ENCODE measurements around the gene SF3A2.

The SF3A2 gene

DNA sequence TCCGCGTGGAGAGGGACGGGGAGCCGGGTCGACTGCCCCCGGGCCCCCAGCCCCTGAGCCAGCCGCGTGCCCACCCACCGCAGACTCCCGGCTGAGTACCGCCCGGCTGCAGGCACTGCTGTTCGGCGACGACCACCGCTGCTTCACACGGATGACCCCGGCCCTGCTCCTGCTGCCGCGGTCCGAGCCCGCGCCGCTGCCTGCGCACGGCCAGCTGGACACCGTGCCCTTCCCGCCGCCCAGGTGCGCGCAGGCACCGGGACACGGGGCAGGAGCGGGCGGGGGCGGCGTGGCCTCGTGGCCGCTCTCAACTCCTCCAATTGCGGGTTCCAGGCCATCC is 14.1 kb downstream of the SF3A2 start:
- H3K4me2 ChIP-seq (ENCODE audit: low read depth, low read length, poor library complexity, severe bottlenecking), result no peak overlapping the region
- no peaks in the 10 kb centered on the region for H3K27me3 ChIP-seq (ENCODE audit: insufficient read depth, low read length, poor library complexity, severe bottlenecking)
- H3K36me3 ChIP-seq (ENCODE audit: insufficient read depth, low read length), result peaks cover 43% of the 10 kb centered on the region; the same call in 1 of the 2 replicates
- peaks cover 11% of the 10 kb centered on the region for H4K20me1 ChIP-seq (ENCODE audit: insufficient read depth, low read length, poor library complexity, severe bottlenecking)
- H3K79me2 ChIP-seq (ENCODE audit: insufficient read depth, low read length), result no peaks in the 10 kb centered on the region
- H3F3A ChIP-seq (ENCODE audit: low read depth), result no peaks in the 10 kb centered on the region
- H3K9ac ChIP-seq (ENCODE audit: low read depth, low read length, poor library complexity, severe bottlenecking), result no peak overlapping the region
- TF ChIP-seq CTCF (conservative IDR thresholded peaks at IDR 0.05; ENCODE audit: low read length) (no peak), EZH2phosphoT487 (IDR thresholded peaks at IDR 0.05; ENCODE audit: borderline replicate concordance) (no peak)
- H3K9me2 ChIP-seq (replicated peaks; ENCODE audit: low read depth, low read length), result no peaks in the 10 kb centered on the region
- H2AFZ ChIP-seq (ENCODE audit: low read length), result no peak overlapping the region
- H3K9me3 ChIP-seq (ENCODE audit: insufficient read depth, low read depth, low read length), result no peaks in the 10 kb centered on the region
- H3K4me1 ChIP-seq (ENCODE audit: insufficient read depth, low read length, poor library complexity, severe bottlenecking), result no peaks in the 10 kb centered on the region
- H3K4me3 ChIP-seq (ENCODE audit: low read length, poor library complexity, severe bottlenecking), result no peak overlapping the region

DNA sequence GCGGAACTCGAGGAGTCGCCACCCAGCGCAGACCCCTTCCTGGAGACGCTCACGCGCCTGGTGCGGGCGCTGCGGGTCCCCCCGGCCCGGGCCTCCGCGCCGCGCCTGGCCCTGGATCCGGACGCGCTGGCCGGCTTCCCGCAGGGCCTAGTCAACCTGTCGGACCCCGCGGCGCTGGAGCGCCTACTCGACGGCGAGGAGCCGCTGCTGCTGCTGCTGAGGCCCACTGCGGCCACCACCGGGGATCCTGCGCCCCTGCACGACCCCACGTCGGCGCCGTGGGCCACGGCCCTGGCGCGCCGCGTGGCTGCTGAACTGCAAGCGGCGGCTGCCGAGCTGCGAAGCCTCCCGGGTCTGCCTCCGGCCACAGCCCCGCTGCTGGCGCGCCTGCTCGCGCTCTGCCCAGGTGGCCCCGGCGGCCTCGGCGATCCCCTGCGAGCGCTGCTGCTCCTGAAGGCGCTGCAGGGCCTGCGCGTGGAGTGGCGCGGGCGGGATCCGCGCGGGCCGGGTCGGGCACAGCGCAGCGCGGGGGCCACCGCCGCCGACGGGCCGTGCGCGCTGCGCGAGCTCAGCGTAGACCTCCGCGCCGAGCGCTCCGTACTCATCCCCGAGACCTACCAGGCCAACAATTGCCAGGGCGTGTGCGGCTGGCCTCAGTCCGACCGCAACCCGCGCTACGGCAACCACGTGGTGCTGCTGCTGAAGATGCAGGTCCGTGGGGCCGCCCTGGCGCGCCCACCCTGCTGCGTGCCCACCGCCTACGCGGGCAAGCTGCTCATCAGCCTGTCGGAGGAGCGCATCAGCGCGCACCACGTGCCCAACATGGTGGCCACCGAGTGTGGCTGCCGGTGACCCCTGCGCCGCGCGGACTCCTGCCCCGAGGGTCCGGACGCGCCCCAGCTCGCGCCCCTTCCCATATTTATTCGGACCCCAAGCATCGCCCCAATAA is 14.8 kb downstream of the SF3A2 start:
- no peak overlapping the region for H3K4me2 ChIP-seq (ENCODE audit: low read depth, low read length, poor library complexity, severe bottlenecking)
- H4K20me1 ChIP-seq (ENCODE audit: insufficient read depth, low read length, poor library complexity, severe bottlenecking), result peaks cover 7% of the 10 kb centered on the region
- H3K4me1 ChIP-seq (ENCODE audit: insufficient read depth, low read length, poor library complexity, severe bottlenecking), result no peaks in the 10 kb centered on the region

DNA sequence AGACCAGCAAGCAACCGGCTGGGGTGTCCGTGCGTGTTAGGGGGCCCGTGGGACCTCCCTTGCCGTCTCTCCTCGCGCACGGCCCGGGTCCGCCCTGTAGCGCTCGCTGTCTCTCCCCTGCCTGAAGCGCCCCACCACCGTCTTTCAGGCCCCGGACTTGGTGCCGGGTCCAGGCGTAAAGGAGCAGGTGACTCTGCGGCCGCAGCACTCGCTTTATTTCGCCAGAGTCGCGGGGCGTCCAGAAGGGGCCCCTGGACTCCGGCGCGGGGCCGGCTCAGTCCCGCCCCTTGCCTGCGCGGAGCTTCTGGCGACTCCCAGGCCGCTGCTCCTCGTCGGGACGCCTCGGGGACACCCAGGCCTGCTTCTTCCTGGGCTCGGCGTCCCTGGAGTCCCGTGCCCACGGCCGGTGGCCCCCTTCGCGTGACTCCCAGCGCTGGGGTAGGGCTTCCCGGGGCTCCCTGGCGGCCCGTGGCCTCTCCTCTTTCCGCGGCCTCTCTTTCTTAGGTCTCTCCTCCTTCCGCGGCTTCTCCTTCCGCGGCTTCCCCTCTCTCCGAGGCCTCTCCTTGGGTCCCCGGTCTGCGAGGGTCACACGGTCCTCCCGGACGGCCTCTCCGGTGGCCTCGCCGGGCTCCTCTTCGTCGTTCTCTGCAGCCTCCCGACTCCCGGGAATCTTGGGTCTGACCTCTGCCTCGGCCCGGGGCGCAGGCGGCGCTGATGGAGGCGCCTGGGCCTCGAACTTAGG is 15.6 kb downstream of the SF3A2 start:
- Histone ChIP-seq H3K9me3 (ENCODE audit: insufficient read depth, low read depth, low read length) (no peaks in the 10 kb centered on the region), H3K27me3 (ENCODE audit: insufficient read depth, low read length, poor library complexity, severe bottlenecking) (no peaks in the 10 kb centered on the region), H3K4me2 (ENCODE audit: low read depth, low read length, poor library complexity, severe bottlenecking) (no peak overlapping the region), H3K4me1 (ENCODE audit: insufficient read depth, low read length, poor library complexity, severe bottlenecking) (no peaks in the 10 kb centered on the region), H3K9ac (ENCODE audit: low read depth, low read length, poor library complexity, severe bottlenecking) (no peak overlapping the region), H3K36me3 (ENCODE audit: insufficient read depth, low read length) (peaks cover 28% of the 10 kb centered on the region; the same call in 1 of the 2 replicates), H2AFZ (ENCODE audit: low read length) (no peak overlapping the region), H3K4me3 (ENCODE audit: low read length, poor library complexity, severe bottlenecking) (no peak overlapping the region), H3K9me2 (replicated peaks; ENCODE audit: low read depth, low read length) (no peaks in the 10 kb centered on the region), H3F3A (ENCODE audit: low read depth) (no peaks in the 10 kb centered on the region), H3K79me2 (ENCODE audit: insufficient read depth, low read length) (no peaks in the 10 kb centered on the region), H4K20me1 (ENCODE audit: insufficient read depth, low read length, poor library complexity, severe bottlenecking) (no peaks in the 10 kb centered on the region)
- TF ChIP-seq CTCF (conservative IDR thresholded peaks at IDR 0.05; ENCODE audit: low read length) (no peak), EZH2phosphoT487 (IDR thresholded peaks at IDR 0.05; ENCODE audit: borderline replicate concordance) (no peak)

More for the DNA sequence above, 14.8 kb downstream of the SF3A2 start:
- Histone ChIP-seq H2AFZ (ENCODE audit: low read length) (no peak overlapping the region), H3K36me3 (ENCODE audit: insufficient read depth, low read length) (peaks cover 37% of the 10 kb centered on the region; the same call in 1 of the 2 replicates), H3F3A (ENCODE audit: low read depth) (no peaks in the 10 kb centered on the region), H3K9me3 (ENCODE audit: insufficient read depth, low read depth, low read length) (no peaks in the 10 kb centered on the region), H3K4me3 (ENCODE audit: low read length, poor library complexity, severe bottlenecking) (no peak overlapping the region), H3K27me3 (ENCODE audit: insufficient read depth, low read length, poor library complexity, severe bottlenecking) (no peaks in the 10 kb centered on the region), H3K9ac (ENCODE audit: low read depth, low read length, poor library complexity, severe bottlenecking) (no peak overlapping the region), H3K9me2 (replicated peaks; ENCODE audit: low read depth, low read length) (no peaks in the 10 kb centered on the region), H3K79me2 (ENCODE audit: insufficient read depth, low read length) (no peaks in the 10 kb centered on the region)
- no peak for TF ChIP-seq CTCF (conservative IDR thresholded peaks at IDR 0.05; ENCODE audit: low read length)
- TF ChIP-seq EZH2phosphoT487 (IDR thresholded peaks at IDR 0.05; ENCODE audit: borderline replicate concordance), result no peak
